Breast epithelium (tissue), 4 donors: ENCODE measurements around the gene CERS5. TPM values are rescaled to one million over a fixed set of nuclear protein-coding genes. Genes with fewer than 3 reads are reported as not detected.

ENCODE experiments used
- DNase-seq, 2 donors: peaks; one replicate each; pipeline ENCODE4 v3.0.0-alpha.2; 2019; ENCODE audit warnings: low spot score in 2 of 2
- H3K27ac ChIP-seq, 2 donors: fragments of 200-600 bp; sonication (generic) in 1 of 2; one replicate each; pipeline ENCODE4 v1.5.1; 2016 to 2019; ENCODE audit warnings: mild to moderate bottlenecking in 1 of 2
- H3K27me3 ChIP-seq, 2 donors: fragments of 200-600 bp; sonication (generic) in 1 of 2; one replicate each; pipeline versions ENCODE4 v1.5.1 to v1.6.0; 2017 to 2019; ENCODE audit warnings: control low read depth in 1 of 2, mild to moderate bottlenecking in 1 of 2
- H3K36me3 ChIP-seq: fragments of 200-600 bp; one replicate; pipeline ENCODE4 v1.5.1; 2019
- H3K4me1 ChIP-seq, 2 donors: fragments of 200-600 bp; sonication (generic); one replicate each; pipeline ENCODE4 v1.5.1; 2016 to 2019; ENCODE audit warnings: control low read depth in 1 of 2
- H3K4me3 ChIP-seq, 3 donors: fragments of 200-600 bp; sonication (generic); 1 replicate in 2 of 3; 2 replicates in 1 of 3; pipeline ENCODE4 v1.5.1; 2016 to 2019; ENCODE audit warnings: mild to moderate bottlenecking in 3 of 3, moderate library complexity in 2 of 3
- H3K9me3 ChIP-seq, 2 donors: fragments of 200-600 bp; sonication (generic) in 1 of 2; one replicate each; pipeline ENCODE4 v1.5.1; 2016 to 2019; ENCODE audit warnings: control low read depth in 1 of 2
- POLR2A ChIP-seq: fragments of 450-650 bp; IDR thresholded peaks from one replicate; pipeline ENCODE4 v1.6.1; 2016; ENCODE audit warnings: antibody characterized with exemption, mild to moderate bottlenecking, moderate library complexity
- POLR2AphosphoS5 ChIP-seq, 3 donors: sonication (generic); formaldehyde crosslinking; IDR thresholded peaks; one replicate each; pipeline ENCODE4 v1.6.1; 2017; ENCODE audit warnings: antibody characterized with exemption in 3 of 3
- intact Hi-C: fragments of 100-400 bp; cut with DNase I; formaldehyde crosslinking; loops from one replicate; pipeline ENCODE4 v1.15.1; 2023; ENCODE audit warnings: low total_unique reads
- total RNA-seq, 3 donors: library from RNA; depleted of rRNA; stranded (reverse); fragments of >200 nt; gene quantifications; one replicate each; pipeline ENCODE4 v1.1.0, GENCODE V29; 2016
- TF ChIP-seq, protein P1 (sequence below), 3 donors: fragments of 450-650 bp; IDR thresholded peaks; one replicate each; pipeline ENCODE4 v1.5.1; 2016 to 2017; ENCODE audit warnings: antibody characterized with exemption in 3 of 3, mild to moderate bottlenecking in 3 of 3, moderate library complexity in 3 of 3

CERS5 gene
- total RNA-seq, 3 donors from 2014 or later, result 25.0 to 40.1 (median 32.4) TPM

DNA sequence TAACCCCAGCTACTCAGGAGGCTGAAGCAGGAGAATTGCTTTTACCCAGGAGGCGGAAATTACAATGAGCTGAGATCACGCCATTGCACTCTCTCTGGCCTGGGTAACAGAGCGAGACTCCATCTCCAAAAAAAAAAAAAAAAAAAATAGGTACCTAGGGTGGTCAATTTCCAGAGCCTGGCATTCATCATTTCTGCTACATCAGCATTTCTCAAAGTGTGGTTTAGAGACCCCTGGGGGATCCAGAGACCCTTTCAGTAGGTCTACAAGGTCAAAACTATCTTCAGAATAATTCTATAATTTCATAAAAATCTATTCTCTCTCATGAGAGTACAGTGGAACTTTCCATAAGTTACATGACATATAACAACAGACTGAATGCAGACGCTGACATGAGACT is 19.9 kb downstream of the CERS5 start:
- H3K27ac ChIP-seq, result no peak overlapping the region
- H3K9me3 ChIP-seq, result no peaks in the 10 kb centered on the region
- no peak for TF ChIP-seq POLR2AphosphoS5 (IDR thresholded peaks at IDR 0.05)
- TF ChIP-seq, protein P1, sequence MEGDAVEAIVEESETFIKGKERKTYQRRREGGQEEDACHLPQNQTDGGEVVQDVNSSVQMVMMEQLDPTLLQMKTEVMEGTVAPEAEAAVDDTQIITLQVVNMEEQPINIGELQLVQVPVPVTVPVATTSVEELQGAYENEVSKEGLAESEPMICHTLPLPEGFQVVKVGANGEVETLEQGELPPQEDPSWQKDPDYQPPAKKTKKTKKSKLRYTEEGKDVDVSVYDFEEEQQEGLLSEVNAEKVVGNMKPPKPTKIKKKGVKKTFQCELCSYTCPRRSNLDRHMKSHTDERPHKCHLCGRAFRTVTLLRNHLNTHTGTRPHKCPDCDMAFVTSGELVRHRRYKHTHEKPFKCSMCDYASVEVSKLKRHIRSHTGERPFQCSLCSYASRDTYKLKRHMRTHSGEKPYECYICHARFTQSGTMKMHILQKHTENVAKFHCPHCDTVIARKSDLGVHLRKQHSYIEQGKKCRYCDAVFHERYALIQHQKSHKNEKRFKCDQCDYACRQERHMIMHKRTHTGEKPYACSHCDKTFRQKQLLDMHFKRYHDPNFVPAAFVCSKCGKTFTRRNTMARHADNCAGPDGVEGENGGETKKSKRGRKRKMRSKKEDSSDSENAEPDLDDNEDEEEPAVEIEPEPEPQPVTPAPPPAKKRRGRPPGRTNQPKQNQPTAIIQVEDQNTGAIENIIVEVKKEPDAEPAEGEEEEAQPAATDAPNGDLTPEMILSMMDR (IDR thresholded peaks at IDR 0.05), result no peak
- no peak for TF ChIP-seq POLR2A
- no peaks in the 10 kb centered on the region for H3K4me1 ChIP-seq
- no peaks in the 10 kb centered on the region for H3K36me3 ChIP-seq
- intact Hi-C loops, result no loop called here
- DNase-seq, result no peak
- no peaks in the 10 kb centered on the region for H3K27me3 ChIP-seq
- H3K4me3 ChIP-seq, result no peak overlapping the region

GRCh38 chr12:50145439-50145838 is 21.7 kb downstream of the CERS5 start:
- H3K4me3 ChIP-seq, result no peak overlapping the region
- H3K4me1 ChIP-seq, result no peaks in the 10 kb centered on the region
- TF ChIP-seq POLR2A, result no peak
- TF ChIP-seq, protein P1 (IDR thresholded peaks at IDR 0.05), result no peak
- no peak for TF ChIP-seq POLR2AphosphoS5 (IDR thresholded peaks at IDR 0.05)
- H3K9me3 ChIP-seq, result no peaks in the 10 kb centered on the region
- intact Hi-C loops, result no loop called here
- H3K36me3 ChIP-seq, result no peaks in the 10 kb centered on the region
- no peaks in the 10 kb centered on the region for H3K27me3 ChIP-seq
- no peak for DNase-seq
- no peak overlapping the region for H3K27ac ChIP-seq

DNA sequence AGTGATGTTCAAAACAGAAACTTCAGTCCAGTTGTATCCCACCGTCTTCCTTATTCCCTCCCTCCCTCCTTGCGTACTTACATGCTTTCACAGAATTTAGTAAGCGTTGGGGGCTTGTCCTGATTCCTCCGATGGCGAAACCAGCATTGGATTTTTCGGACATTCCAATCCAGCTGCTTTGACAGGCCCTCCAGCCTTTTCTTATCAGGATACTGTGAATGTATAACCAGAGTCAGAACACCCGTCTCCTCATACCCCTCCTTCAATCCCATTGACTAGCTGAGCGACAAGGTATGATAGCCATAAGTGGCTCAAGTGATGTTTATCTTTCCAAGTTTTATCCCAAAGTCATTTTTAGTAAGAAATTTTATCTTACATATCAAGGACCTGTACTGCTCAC is 24.2 kb downstream of the CERS5 start:
- H3K9me3 ChIP-seq, result no peaks in the 10 kb centered on the region
- no peak overlapping the region for H3K27ac ChIP-seq
- intact Hi-C loops, result no loop called here
- no peak overlapping the region for H3K4me3 ChIP-seq
- H3K4me1 ChIP-seq, result no peaks in the 10 kb centered on the region
- TF ChIP-seq, protein P1 (IDR thresholded peaks at IDR 0.05), result no peak
- TF ChIP-seq POLR2AphosphoS5 (IDR thresholded peaks at IDR 0.05), result no peak
- TF ChIP-seq POLR2A, result no peak
- H3K36me3 ChIP-seq, result no peaks in the 10 kb centered on the region
- DNase-seq, result no peak
- no peaks in the 10 kb centered on the region for H3K27me3 ChIP-seq

- intact Hi-C loops, result no loop called here
- Histone ChIP-seq H3K27ac (no peak overlapping the region), H3K4me1 (no peaks in the 10 kb centered on the region), H3K36me3 (no peaks in the 10 kb centered on the region), H3K27me3 (no peaks in the 10 kb centered on the region), H3K9me3 (no peaks in the 10 kb centered on the region), H3K4me3 (no peak overlapping the region)
- TF ChIP-seq, protein P1 (IDR thresholded peaks at IDR 0.05), result peak in 2 of 3 donors; percentile 30 to 60
- TF ChIP-seq POLR2AphosphoS5 (IDR thresholded peaks at IDR 0.05) (no peak), POLR2A (no peak)
- DNase-seq, result no peak
Observed at GRCh38 chr12:50132505-50133135, 34.5 kb downstream of the CERS5 start.

GRCh38 chr12:50129290-50129689 is 37.9 kb downstream of the CERS5 start:
- Histone ChIP-seq H3K27me3 (no peaks in the 10 kb centered on the region), H3K9me3 (no peaks in the 10 kb centered on the region), H3K36me3 (no peaks in the 10 kb centered on the region), H3K4me3 (no peak overlapping the region), H3K4me1 (no peaks in the 10 kb centered on the region), H3K27ac (no peak overlapping the region)
- DNase-seq, result no peak
- TF ChIP-seq POLR2AphosphoS5 (IDR thresholded peaks at IDR 0.05), result no peak
- TF ChIP-seq, protein P1 (IDR thresholded peaks at IDR 0.05), result no peak
- no peak for TF ChIP-seq POLR2A
- intact Hi-C loops, result no loop called here
